Fibroblast of skin of scalp (primary cell): ENCODE measurements around the gene SPIRE1. TPM values are rescaled to one million over a fixed set of nuclear protein-coding genes. Genes with fewer than 3 reads are reported as not detected.

Experiments
- DNase-seq: peaks from one replicate; pipeline ENCODE4 v3.0.0-alpha.2; 2013
- polyA plus RNA-seq, 2 experiments: library from polyadenylated mRNA; unstranded; fragments of 120-200 nt; gene quantifications; one replicate each; pipeline ENCODE4 v1.2.1, GENCODE V29; 2013; ENCODE audit not compliant: insufficient read length in 2 of 2

SPIRE1 gene
- 21.2 TPM for polyA plus RNA-seq (2013, experiment 1 of 2; ENCODE audit: insufficient read length)
- 21.9 TPM for polyA plus RNA-seq (2013, experiment 2 of 2; ENCODE audit: insufficient read length)

- DNase-seq: peak; percentile 76
Measured at GRCh38 chr18:12657684-12658425, at the start of gene SPIRE1. Gene SPIRE1, minus strand, starts transcription at chr18:12658107. Its CDS starts 241 bp downstream, at chr18:12657866.

- peak; percentile 42 for DNase-seq
Measured at GRCh38 chr18:12703664-12704063, 45.8 kb upstream of the SPIRE1 start.

DNA sequence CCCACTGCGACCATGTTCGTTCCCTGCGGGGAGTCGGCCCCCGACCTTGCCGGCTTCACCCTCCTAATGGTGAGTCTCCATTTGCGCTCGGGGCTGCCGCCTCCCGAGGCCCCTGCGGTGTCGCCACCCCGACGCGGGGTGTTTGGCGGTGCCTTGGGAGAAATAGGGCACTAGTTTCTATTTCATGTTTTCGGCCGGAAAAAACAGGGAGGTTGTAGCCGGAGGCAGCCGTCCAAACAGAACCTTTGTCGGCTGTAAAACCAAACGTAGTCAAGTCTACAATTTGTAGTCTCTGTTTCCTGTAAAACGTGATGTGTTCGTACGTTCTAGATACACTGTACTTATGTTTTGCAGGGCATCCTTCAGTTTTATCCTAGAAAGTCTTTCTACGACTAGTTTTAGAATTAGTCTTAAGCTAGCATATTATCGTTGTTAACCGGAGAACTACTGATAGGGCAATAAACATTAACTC lies 45.2 kb upstream of the SPIRE1 start:
- DNase-seq: no peak

- peak; percentile 89 for DNase-seq
Measured at GRCh38 chr18:12702221-12703095, 44.6 kb upstream of the SPIRE1 start, which contains the start of the genes CEP76 and PSMG2. Gene CEP76, minus strand, starts transcription at chr18:12702723. Its CDS starts 175 bp downstream, at chr18:12702548. Gene PSMG2, plus strand, starts transcription at chr18:12703042. Its CDS starts 66 bp downstream, at chr18:12703108.

GRCh38 chr18:12701161-12701560 lies 43.3 kb upstream of the SPIRE1 start:
- no peak for DNase-seq

DNA sequence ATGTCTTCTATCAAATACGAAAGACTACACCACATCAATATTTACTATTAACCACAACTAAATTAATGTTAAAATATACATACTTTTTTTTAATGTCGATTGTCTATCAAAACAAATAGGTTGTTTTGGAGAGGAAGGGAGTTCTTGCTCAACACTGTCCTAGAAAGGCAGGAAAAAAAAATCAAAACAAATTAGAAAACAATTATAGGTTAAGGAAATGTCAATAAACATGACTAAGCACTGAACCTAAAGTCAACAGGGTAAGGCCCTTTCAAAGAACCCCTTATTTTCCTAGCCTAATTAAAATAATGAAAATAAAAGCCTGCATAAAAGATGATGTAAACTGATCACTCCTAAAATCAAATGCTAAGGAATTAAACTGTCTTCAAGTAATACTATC lies 41.8 kb upstream of the SPIRE1 start:
- DNase-seq: no peak

GRCh38 chr18:12694032-12694431 lies 36.1 kb upstream of the SPIRE1 start:
- no peak for DNase-seq

- no peak for DNase-seq
Measured at GRCh38 chr18:12692206-12692605, 34.3 kb upstream of the SPIRE1 start.

GRCh38 chr18:12689256-12689850 lies 31.4 kb upstream of the SPIRE1 start:
- no peak for DNase-seq

GRCh38 chr18:12686100-12686499 lies 28.2 kb upstream of the SPIRE1 start:
- DNase-seq: peak; percentile 23

DNA sequence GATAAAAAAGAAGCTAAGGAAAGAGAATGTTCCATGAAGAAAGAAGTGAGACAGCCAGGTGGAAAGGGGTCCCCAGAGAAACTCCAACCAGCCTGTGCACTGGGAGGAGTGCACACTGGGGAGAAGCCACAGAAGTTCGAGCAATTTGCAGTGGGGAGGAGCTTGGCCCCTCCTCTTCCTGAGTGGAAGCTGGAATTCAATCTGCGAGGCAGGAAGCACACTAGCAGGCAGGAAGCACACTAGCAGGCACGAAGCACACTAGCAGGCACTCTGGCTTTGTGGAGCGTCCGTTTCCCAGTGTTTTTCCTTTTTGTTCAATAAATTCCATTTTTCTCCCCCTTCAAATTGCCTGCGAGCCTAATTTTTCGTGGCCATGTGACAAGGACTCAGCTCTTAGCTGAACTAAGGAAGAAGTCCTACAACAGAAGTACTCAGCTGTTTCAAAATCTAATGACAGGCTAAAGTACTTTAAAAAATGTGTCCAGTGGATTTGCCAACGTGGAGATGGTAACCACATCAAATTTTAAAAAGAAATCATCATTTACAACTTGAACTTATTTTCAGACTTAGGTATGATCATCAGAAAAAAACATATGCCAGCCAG lies 21.4 kb upstream of the SPIRE1 start:
- DNase-seq: peak; percentile 75

- no peak for DNase-seq
Measured at GRCh38 chr18:12668041-12668440, 10.1 kb upstream of the SPIRE1 start.

- peak; percentile 68 for DNase-seq
Measured at GRCh38 chr18:12659904-12660605, 2.1 kb upstream of the SPIRE1 start.

- DNase-seq: peak; percentile 18
Measured at GRCh38 chr18:12658426-12659138, 675 bp upstream of the SPIRE1 start.

DNA sequence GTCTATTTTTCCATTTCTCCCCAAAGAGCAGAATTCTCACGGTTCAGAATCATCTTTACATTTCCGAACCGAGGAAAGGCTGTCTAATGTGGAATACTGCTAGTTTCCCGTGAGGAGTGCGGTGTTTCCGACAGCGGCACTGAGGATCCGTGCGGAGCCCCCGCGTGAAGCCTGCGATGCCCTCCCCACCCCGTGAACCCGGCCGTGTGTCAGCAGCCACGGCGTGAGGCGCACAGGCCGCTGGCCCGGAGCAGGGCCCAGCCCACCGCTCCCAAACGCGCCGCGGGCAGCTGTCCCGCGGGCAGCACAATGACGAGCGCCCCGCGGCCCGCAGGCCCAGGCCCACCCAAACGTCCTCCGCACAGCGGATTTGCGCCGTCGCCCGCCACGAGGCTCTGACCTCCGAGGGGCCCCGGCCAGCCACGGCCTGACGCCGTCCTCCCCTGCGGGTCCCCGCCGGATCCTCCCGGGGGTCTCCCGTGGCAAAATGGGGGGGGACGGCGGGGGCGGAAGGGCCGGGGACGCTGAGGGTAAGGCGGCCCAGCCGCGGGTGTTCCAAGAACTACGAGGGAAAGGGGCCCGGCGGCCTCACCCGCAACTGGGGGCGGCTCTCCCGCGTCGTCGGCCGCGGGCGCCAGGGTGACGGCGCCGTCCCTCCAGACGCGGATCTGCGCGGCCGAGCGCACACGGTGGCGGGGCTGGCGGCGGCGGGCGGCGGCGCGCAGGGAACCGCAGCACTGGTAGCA lies 796 bp downstream of the SPIRE1 start:
- peak; percentile 42 for DNase-seq

GRCh38 chr18:12656605-12656937 lies 1.3 kb downstream of the SPIRE1 start:
- DNase-seq: peak; percentile 22

DNA sequence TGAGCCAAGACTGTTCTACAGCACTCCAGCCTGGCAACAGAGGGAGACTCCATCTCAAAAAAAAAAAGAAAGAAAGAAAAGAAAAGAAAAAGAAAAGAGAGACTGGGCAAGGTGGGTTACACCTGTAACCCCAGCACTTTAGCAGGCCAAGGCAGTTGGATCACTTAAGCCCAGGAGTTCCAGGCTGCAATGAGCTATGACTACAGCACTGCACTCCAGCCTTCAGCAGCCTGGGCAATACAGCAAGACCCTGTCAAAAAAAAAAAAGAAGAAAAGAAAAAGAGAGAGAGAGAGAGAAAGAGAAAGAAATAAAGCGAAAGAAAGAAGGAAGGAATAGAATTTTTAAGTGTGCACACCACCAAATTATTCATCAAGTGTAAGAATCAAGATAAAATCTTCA lies 2.9 kb downstream of the SPIRE1 start:
- DNase-seq: no peak

DNA sequence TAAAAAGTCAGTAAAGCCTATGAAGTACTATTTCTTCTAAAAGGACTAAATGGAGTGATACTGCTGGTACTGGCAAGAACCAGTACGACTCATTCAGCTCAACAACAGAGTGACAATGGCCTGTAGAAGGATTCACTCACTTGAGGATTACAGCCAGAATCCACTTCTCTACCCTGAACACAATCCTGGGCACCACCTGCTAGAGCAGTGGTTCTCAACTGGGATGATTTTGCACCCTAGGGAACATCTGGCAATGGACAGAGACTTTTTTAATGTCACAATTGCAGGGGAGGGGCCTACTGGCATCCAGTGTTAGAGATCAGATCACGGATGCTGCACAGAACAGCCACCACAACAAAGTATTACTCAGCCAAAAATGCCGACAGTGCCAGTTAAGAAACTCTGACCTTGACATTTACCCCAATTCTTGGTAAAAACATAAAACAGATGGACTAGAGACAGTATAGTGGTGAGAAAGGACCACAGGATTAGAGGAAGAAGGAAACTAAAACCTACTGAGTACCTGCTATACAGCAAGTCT lies 5.0 kb downstream of the SPIRE1 start:
- peak; percentile 55 for DNase-seq

GRCh38 chr18:12651651-12652050 lies 6.3 kb downstream of the SPIRE1 start:
- no peak for DNase-seq

DNA sequence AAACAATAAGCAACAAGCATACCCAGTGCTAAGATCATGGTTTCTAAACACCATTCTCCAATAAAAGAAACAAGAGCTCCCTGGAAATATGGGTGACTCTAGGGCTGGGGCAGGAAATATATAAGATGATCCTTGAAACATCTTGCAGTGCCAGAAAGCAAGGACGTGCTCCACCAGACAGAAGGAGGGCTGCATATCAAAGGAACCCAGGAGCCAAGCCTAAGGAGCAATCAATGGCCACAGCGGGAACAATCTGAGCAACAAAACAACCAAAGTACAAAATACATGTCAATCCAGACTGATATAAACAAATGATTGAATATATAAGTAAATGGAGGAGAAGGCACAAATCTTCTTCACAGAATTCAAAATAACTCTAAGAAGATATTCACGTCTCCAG lies 10.1 kb downstream of the SPIRE1 start:
- no peak for DNase-seq
